CD1c-positive myeloid dendritic cell (primary cell): ENCODE results near the gene MAP2K7.
"Not testable (repeated sequence)": the region's sequence is repeated elsewhere in the genome, so short reads cannot be mapped to it uniquely, and the experiment has no call there.

Experiments
- DNase-seq: peaks from one replicate; pipeline ENCODE4 v3.0.0-alpha.2; 2016; ENCODE audit errors: extremely low spot score

MAP2K7 gene

DNA sequence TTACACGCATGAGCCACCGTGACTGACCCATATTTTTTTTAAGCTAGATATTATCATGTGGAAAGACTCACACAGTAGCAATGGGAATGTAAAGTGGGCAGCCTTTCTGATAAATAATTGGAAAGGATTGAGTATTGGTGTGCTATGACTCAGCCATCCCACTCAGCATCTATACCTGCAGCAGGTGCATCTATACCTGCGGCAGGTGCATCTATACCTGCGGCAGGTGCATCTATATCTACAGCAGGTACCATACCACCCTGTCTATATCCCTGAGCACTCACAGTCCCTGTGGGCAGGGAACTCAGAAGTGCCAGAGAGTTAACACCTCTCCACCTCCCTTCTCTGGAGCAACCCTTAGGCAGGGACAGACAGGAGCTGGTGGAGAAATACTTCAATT, 20.6 kb upstream of the MAP2K7 start:
- no peak for DNase-seq

DNA sequence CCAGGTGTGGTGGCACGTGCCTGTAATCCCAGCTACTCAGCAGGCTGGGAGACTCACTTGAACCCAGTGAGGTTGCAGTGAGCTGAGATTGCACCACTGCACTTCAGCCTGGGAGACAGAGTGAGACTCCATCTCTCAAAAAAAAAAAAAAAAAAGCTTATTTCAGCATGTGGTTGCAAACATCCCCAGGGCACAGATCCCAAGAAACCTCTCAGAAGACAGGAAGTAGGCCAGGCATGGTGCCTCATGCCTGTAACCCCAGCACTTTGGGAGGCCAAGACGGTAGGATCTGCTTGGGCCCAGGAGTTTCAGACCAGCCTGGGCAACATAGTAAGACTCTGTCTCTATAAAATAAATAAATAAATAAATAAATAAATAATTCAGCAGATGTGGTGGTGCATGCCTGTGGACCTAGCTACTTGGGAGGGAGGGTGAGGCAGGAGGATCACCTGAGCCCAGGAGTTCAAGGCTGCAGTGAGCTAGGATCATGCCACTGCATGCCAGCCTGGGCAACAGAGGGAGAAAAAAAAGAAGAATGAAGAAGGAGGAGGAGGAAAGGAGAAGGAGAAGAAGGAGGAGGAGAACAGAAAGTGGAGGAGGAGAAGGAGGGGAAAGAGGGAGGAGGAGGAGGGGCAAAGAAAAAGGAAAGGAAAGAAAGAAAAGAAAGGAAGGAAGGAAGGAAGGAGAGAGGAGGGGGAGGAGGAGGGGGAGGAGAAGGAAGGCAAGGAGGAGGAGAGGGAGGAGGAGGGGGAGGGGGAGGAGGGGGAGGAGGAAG, 19.7 kb upstream of the MAP2K7 start:
- no peak for DNase-seq

DNA sequence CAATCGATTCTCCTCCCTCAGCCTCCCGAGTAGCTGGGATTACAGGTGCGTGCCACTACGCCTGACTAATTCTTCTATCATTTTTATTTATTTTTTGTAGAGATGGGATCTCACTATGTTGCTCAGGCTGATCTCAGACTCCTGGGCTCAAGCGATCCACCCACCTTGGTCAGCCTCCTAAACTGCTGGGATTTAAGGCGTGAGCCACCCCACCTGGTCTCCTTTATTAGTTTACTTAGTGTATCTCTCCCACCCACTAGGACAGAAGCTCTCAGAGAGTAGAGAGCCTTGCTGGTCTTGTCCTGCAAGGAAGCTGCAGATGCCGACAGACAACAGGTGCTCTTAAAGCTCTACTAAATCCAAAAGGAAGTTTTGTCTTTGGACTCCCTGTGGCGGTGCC, 17.9 kb upstream of the MAP2K7 start:
- DNase-seq = no peak

- DNase-seq = no peak
These were observed 16.1 kb upstream of the MAP2K7 start for GRCh38 chr19:7887408-7888144.

GRCh38 chr19:7888145-7888825, 15.4 kb upstream of the MAP2K7 start, which contains the start of gene LRRC8E:
LRRC8E (plus strand) TSS chr19:7888510; CDS start chr19:7895604, 7,094 bp downstream.
- DNase-seq = peak; percentile 39

GRCh38 chr19:7888826-7889217, 14.9 kb upstream of the MAP2K7 start:
- no peak for DNase-seq

DNA sequence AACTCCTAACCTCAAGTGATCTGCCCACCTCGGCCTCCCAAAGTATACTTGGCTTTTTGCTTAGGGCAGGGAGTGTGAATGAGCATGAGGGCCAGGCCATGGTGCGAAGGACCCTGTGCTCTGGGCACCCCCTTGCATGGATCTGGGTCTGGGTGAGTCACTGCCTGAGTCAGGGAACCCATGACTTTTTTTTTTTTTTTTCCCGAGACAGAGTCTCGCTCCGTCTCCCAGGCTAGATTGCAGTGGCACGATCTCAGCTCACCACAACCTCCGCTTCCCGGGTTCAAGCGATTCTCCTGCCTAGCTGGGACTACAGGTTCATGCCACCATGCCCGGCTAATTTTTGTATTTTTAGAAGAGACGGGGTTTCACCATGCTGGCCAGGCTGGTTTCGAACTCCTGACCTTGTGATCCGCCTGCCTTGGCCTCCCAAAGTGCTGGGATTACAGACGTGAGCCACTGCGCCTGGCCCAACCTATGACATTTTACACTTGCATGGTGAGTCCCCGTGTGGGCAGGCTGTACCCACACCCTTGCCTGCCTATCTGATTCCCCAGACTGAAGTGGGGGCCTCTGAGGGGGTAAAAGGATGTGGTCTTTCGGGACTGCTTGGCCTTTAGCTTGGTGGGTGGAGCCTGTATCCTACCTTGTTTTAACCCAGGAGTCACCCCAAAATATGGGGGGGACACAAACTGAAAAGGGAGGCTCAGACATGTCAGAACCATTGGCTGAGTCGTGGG, 10.1 kb upstream of the MAP2K7 start:
- DNase-seq = not testable (repeated sequence)

DNA sequence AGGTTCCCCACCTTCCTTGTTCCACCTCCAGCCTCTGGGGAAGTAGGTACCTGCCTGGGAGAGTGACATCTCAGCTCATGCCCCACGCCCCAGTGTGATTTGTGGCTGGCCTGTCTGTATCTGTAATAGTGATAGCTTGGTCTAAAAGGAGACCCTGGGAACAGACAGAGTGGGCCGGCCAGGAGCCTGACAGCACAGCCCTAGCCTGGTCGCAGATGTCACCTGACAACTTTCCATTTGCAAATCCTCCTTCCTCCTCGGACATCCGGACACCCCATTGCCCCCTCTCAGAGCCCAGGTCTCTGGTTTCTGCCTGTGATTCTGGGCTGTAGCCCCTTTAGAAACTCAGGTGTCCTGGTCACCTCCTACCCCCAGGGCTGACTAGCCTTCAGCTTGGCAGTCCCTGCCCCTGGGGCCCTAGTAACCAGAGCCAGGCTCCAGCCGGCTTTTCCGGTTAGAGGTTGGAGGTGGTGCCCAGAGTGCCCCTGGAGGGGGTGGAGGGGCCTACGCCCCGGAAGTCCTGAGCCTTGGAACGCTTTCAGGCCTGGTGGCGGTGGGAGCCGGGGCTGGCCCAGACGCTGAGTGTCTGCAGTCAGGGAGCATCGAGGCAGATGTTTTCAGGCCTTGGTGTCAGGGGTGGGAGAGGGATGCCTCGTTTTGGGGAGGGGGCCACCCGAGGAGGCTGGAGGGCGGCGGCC, 8.9 kb upstream of the MAP2K7 start:
- no peak for DNase-seq

GRCh38 chr19:7895565-7895964, 8.1 kb upstream of the MAP2K7 start:
- no peak for DNase-seq

DNA sequence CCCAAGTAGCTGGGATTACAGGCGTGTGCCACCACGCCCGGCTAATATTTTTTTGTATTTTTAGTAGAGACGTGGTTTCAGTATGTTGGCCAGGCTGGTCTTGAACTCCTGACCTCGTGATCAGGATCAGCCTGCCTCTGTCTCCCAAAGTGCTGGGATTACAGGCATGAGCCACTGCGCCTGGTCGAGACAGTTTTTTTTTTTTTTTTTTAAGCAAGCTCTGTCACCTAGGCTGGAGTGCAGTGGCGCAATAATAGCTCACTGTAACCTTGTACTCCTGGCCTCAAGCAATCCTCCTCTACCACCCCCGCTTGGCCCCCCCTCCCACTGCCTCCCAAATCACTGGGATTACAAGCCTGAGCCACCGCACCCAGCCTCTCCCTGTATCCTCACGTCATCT, 6.4 kb upstream of the MAP2K7 start:
- DNase-seq = no peak

DNA sequence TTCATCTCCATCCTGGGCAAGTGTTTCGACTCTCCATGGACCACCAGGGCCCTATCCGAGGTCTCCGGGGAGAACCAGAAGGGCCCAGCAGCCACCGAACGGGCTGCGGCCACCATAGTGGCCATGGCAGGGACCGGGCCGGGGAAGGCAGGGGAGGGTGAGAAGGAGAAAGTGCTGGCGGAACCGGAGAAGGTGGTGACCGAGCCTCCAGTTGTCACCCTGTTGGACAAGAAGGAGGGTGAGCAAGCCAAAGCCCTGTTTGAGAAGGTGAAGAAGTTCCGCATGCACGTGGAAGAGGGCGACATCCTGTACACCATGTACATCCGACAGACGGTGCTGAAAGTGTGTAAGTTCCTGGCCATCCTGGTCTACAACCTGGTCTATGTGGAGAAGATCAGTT, 4.7 kb upstream of the MAP2K7 start:
- DNase-seq = no peak

GRCh38 chr19:7899751-7900378, 3.8 kb upstream of the MAP2K7 start:
- no peak for DNase-seq

DNA sequence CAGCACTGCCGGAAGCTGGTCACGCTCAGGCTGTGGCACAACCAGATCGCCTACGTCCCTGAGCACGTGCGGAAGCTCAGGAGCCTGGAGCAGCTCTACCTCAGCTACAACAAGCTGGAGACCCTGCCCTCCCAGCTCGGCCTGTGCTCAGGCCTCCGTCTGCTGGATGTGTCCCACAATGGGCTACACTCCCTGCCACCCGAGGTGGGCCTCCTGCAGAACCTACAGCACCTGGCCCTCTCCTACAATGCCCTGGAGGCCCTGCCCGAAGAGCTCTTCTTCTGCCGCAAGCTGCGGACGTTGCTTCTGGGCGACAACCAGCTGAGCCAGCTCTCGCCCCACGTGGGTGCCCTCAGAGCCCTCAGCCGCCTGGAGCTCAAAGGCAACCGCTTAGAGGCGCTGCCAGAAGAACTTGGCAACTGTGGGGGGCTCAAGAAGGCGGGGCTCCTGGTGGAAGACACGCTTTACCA, 3.2 kb upstream of the MAP2K7 start:
- no peak for DNase-seq

- DNase-seq = no peak
These were observed 2.7 kb upstream of the MAP2K7 start for GRCh38 chr19:7900931-7901330.

GRCh38 chr19:7901337-7901736, 2.3 kb upstream of the MAP2K7 start:
- no peak for DNase-seq

GRCh38 chr19:7902796-7903243, 857 bp upstream of the MAP2K7 start:
- no peak for DNase-seq

- DNase-seq = no peak
These were observed 670 bp downstream of the MAP2K7 start for GRCh38 chr19:7904074-7905020.

GRCh38 chr19:7905268-7905667, 1.6 kb downstream of the MAP2K7 start:
- DNase-seq = no peak

DNA sequence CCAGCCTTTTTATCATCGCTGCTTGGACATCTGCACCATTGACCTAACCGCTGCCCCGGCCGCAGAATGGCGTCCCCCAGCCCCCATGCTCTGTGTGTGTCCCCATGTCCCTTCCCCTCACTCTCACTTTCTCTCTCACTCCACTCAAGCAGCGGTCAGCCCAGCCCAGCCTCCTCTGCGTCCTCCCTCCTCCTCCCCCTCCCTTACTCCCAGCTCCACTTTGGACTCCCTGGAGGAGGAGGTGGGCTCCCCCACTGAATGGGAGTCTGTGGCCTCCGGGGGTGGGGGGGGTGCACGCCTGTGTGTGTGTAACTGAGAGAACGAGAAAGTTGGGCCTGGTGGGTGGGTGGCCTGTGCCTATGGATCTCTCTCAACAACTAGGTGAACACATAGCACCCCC, 2.2 kb downstream of the MAP2K7 start:
- no peak for DNase-seq

DNA sequence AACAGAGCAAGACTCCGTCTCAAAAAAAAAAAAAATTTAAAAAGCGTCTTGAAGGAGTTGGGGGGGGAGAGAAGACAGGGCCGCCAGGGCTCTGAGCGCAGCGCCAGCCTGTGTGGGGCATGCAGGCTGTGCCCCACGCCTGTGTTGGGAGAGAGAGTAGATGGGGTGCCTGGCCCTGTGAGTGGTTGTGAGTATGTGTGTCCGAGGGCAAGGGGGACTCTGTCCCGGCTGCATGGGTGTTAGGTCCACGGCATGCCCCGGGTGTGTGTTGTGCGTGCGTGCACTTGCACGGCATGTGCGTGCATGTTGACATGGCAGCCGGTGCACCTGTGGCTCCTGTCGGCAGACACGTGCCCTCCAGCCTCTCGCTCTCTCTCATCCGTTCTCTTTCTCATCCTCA, 3.4 kb downstream of the MAP2K7 start:
- DNase-seq = no peak
